OCI-LY7 (cell line): ENCODE results near the gene PPP1R7. TPM values are rescaled to one million over a fixed set of nuclear protein-coding genes. Genes with fewer than 3 reads are reported as not detected.

ENCODE experiments used
- BruUV-seq: library from RNA; stranded (reverse); fragments of 400-500 nt; replicated peaks from 2 replicates; lab custom pipeline; 2021; lab: Mats Ljungman, UMichigan
- CTCF ChIA-PET: fragments of 300-600 bp; sonication (Branson Sonifier 250); formaldehyde crosslinking; loops from one replicate; lab custom pipeline; 2022; ENCODE audit warnings: antibody characterized with exemption; ENCODE audit not compliant: unreplicated experiment; lab: Charles Lee
- POLR2A ChIA-PET: fragments of 300-600 bp; sonication (Branson Sonifier 250); formaldehyde crosslinking; loops from one replicate; lab custom pipeline; 2022; ENCODE audit warnings: antibody characterized with exemption; lab: Charles Lee
- DNase-seq: peaks from one replicate; pipeline ENCODE4 v3.0.0-alpha.2; 2015; ENCODE audit warnings: low spot score
- H2AFZ ChIP-seq: fragments of 200-600 bp; sonication (generic), shearing (Covaris generic); 2 replicates; pipeline ENCODE4 v1.6.1; 2014; ENCODE audit warnings: mild to moderate bottlenecking, antibody characterized with exemption, low read length, moderate library complexity
- H3K27ac ChIP-seq: fragments of 200-600 bp; sonication (generic); 2 replicates; pipeline ENCODE4 v1.5.1; 2014; ENCODE audit warnings: mixed run types, low read depth, mild to moderate bottlenecking, moderate library complexity, low read length, inconsistent platforms; ENCODE audit not compliant: poor library complexity, severe bottlenecking
- H3K36me3 ChIP-seq: fragments of 200-600 bp; sonication (generic); 2 replicates; pipeline ENCODE4 v1.6.1; 2014; ENCODE audit warnings: mild to moderate bottlenecking, antibody characterized with exemption, low read length, moderate library complexity, mixed read lengths; ENCODE audit not compliant: insufficient read depth
- H3K4me1 ChIP-seq: fragments of 200-600 bp; sonication (generic); 2 replicates; pipeline ENCODE4 v1.5.1; 2014; ENCODE audit warnings: mild to moderate bottlenecking, low read length; ENCODE audit not compliant: insufficient read depth, poor library complexity, severe bottlenecking
- H3K4me2 ChIP-seq: fragments of 200-600 bp; sonication (generic); 2 replicates; pipeline ENCODE4 v1.6.1; 2014; ENCODE audit warnings: mild to moderate bottlenecking, low read length
- H3K4me3 ChIP-seq: fragments of 200-600 bp; sonication (generic); 2 replicates; pipeline ENCODE4 v1.5.1; 2014; ENCODE audit warnings: mild to moderate bottlenecking, low read depth, low read length; ENCODE audit not compliant: poor library complexity, severe bottlenecking
- H3K79me2 ChIP-seq: fragments of 200-600 bp; sonication (generic); 2 replicates; pipeline ENCODE4 v1.6.1; 2016; ENCODE audit warnings: low read depth, mild to moderate bottlenecking, low read length, moderate library complexity, mixed read lengths; ENCODE audit not compliant: insufficient read depth
- H3K9me2 ChIP-seq: fragments of 200-600 bp; sonication (generic); 2 replicates; pipeline ENCODE4 v1.6.1; 2016; ENCODE audit warnings: mild to moderate bottlenecking, low read length, mixed read lengths; ENCODE audit not compliant: insufficient read depth
- H3K9me3 ChIP-seq: fragments of 200-600 bp; sonication (generic); 2 replicates; pipeline ENCODE4 v1.6.1; 2014; ENCODE audit warnings: mild to moderate bottlenecking, mixed run types, low read length, mixed read lengths
- H4K20me1 ChIP-seq: fragments of 200-600 bp; sonication (generic); 2 replicates; pipeline ENCODE4 v1.6.1; 2014; ENCODE audit warnings: mild to moderate bottlenecking, antibody characterized with exemption, low read length, moderate library complexity, mixed read lengths; ENCODE audit not compliant: insufficient read depth
- EZH2phosphoT487 ChIP-seq: fragments of 200-600 bp; sonication (generic); IDR thresholded peaks from 2 replicates; pipeline ENCODE4 v1.6.1; 2018; ENCODE audit warnings: low read depth, borderline replicate concordance, mild to moderate bottlenecking, mixed run types, antibody characterized with exemption, low read length, moderate library complexity, mixed read lengths
- intact Hi-C: fragments of 100-400 bp; cut with micrococcal nuclease; formaldehyde crosslinking; loops from one replicate; pipeline ENCODE4 v1.10.0; 2022; ENCODE audit not compliant: unreplicated experiment
- total RNA-seq, 2 experiments: library from RNA; depleted of rRNA in 1 of 2; stranded (reverse); fragments of >200 nt in 1 of 2; shearing (Covaris generic) in 1 of 2; gene quantifications; 2 replicates each; pipeline ENCODE4 v1.2.3, GENCODE V29; 2014 to 2022
- TF ChIP-seq, protein P1 (sequence below): fragments of 200-600 bp; sonication (generic); conservative IDR thresholded peaks from 2 replicates; pipeline ENCODE4 v1.5.1; 2014; ENCODE audit warnings: mild to moderate bottlenecking, antibody characterized with exemption, low read length, moderate library complexity, mixed read lengths

Gene PPP1R7
- total RNA-seq, 2 experiments from 2014 or later, result 46.0 to 82.0 TPM

DNA sequence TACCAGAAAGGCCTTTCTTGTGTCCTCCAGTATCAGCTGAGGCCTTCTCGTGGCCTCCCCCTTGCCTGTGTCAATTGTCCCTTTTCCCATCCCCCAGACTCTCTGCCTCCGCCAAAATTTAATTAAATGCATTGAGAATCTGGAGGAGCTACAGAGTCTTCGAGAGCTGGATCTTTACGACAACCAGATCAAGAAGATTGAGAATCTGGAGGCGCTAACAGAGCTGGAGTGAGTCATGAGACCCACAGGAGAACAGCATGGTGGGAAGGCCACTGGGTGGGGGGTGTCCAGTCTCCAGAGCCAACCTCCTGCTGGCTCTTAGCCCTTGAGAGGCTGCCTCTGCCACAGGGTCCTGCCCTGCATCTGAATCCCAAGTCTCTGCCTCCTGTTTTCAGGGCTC is 8.8 kb downstream of the PPP1R7 start:
- TF ChIP-seq, protein P1, sequence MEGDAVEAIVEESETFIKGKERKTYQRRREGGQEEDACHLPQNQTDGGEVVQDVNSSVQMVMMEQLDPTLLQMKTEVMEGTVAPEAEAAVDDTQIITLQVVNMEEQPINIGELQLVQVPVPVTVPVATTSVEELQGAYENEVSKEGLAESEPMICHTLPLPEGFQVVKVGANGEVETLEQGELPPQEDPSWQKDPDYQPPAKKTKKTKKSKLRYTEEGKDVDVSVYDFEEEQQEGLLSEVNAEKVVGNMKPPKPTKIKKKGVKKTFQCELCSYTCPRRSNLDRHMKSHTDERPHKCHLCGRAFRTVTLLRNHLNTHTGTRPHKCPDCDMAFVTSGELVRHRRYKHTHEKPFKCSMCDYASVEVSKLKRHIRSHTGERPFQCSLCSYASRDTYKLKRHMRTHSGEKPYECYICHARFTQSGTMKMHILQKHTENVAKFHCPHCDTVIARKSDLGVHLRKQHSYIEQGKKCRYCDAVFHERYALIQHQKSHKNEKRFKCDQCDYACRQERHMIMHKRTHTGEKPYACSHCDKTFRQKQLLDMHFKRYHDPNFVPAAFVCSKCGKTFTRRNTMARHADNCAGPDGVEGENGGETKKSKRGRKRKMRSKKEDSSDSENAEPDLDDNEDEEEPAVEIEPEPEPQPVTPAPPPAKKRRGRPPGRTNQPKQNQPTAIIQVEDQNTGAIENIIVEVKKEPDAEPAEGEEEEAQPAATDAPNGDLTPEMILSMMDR, result no peak
- no peak for TF ChIP-seq EZH2phosphoT487
- no peaks in the 10 kb centered on the region for H3K9me2 ChIP-seq
- H3K79me2 ChIP-seq, result no peaks in the 10 kb centered on the region
- no peaks in the 10 kb centered on the region for H3K9me3 ChIP-seq
- CTCF ChIA-PET, result no interaction called here
- no peaks in the 10 kb centered on the region; the same call in 1 of the 2 replicates for H4K20me1 ChIP-seq
- H3K4me2 ChIP-seq, result no peak overlapping the region
- no peak overlapping the region for H2AFZ ChIP-seq
- no peak overlapping the region for H3K27ac ChIP-seq
- no peak overlapping the region for H3K4me3 ChIP-seq
- H3K36me3 ChIP-seq, result peaks cover 62% of the 10 kb centered on the region
- no peak for DNase-seq
- intact Hi-C loops, result no loop called here
- BruUV-seq, result no TSS peak
- POLR2A ChIA-PET, result no interaction called here
- no peaks in the 10 kb centered on the region for H3K4me1 ChIP-seq

GRCh38 chr2:241160318-241160717 is 10.1 kb downstream of the PPP1R7 start:
- DNase-seq, result no peak
- TF ChIP-seq, protein P1, result no peak
- Histone ChIP-seq H3K79me2 (no peaks in the 10 kb centered on the region), H4K20me1 (no peaks in the 10 kb centered on the region; the same call in 1 of the 2 replicates), H3K9me2 (no peaks in the 10 kb centered on the region), H3K4me3 (no peak overlapping the region), H3K27ac (no peak overlapping the region), H3K9me3 (no peaks in the 10 kb centered on the region), H3K36me3 (peaks cover 66% of the 10 kb centered on the region), H3K4me2 (no peak overlapping the region), H2AFZ (no peak overlapping the region), H3K4me1 (no peaks in the 10 kb centered on the region)
- intact Hi-C loops, result no loop called here
- CTCF ChIA-PET, result no interaction called here
- no TSS peak for BruUV-seq
- POLR2A ChIA-PET, result no interaction called here

GRCh38 chr2:241161646-241162281 is 11.5 kb downstream of the PPP1R7 start:
- Histone ChIP-seq H3K4me3 (no peak overlapping the region), H3K79me2 (no peaks in the 10 kb centered on the region), H3K27ac (no peak overlapping the region), H3K9me2 (no peaks in the 10 kb centered on the region), H3K4me1 (no peaks in the 10 kb centered on the region), H3K4me2 (no peak overlapping the region), H2AFZ (no peak overlapping the region), H3K36me3 (peaks cover 68% of the 10 kb centered on the region), H4K20me1 (no peaks in the 10 kb centered on the region), H3K9me3 (no peaks in the 10 kb centered on the region)
- no TSS peak for BruUV-seq
- TF ChIP-seq, protein P1, result no peak
- TF ChIP-seq EZH2phosphoT487, result no peak
- no peak for DNase-seq
- ChIA-PET POLR2A (no interaction called here), CTCF (no interaction called here)
- intact Hi-C loops, result no loop called here
